Activated T-helper 2 cell treated with anti-CD3 and anti-CD28 coated beads, Interferon-gamma antibody, Interleukin-2, Interleukin-4, amounts not matched to agents 10 μg/mL and 5 μg/mL and 100 μg/mL, durations not matched to agents 14 hours and 24 hours and 36 hours (primary cell): ENCODE data around the gene SOX30. TPM values are rescaled to one million over a fixed set of nuclear protein-coding genes. Genes with fewer than 3 reads are reported as not detected.
"Not testable (repeated sequence)": the region's sequence is repeated elsewhere in the genome, so short reads cannot be mapped to it uniquely, and the experiment has no call there.

Source experiments
- DNase-seq: peaks from one replicate; pipeline ENCODE4 v3.0.0; 2021; ENCODE audit warnings: low spot score
- H3K27ac Mint-ChIP-seq: one replicate; pipeline ENCODE4 v1.8.0; 2021; ENCODE audit warnings: mixed read lengths
- H3K27me3 Mint-ChIP-seq: one replicate; pipeline ENCODE4 v1.8.0; 2021; ENCODE audit warnings: low read depth, mixed read lengths
- H3K36me3 Mint-ChIP-seq: one replicate; pipeline ENCODE4 v1.8.0; 2021; ENCODE audit warnings: low read depth, mixed read lengths
- H3K4me1 Mint-ChIP-seq: one replicate; pipeline ENCODE4 v1.8.0; 2021; ENCODE audit warnings: low read depth, mixed read lengths
- H3K4me3 Mint-ChIP-seq: one replicate; pipeline ENCODE4 v1.8.0; 2021; ENCODE audit warnings: low read depth, mild to moderate bottlenecking, moderate library complexity, mixed read lengths
- H3K9me3 Mint-ChIP-seq: one replicate; pipeline ENCODE4 v1.8.0; 2021; ENCODE audit warnings: mixed read lengths
- intact Hi-C: fragments of 100-400 bp; cut with micrococcal nuclease; formaldehyde crosslinking; loops from one replicate; pipeline ENCODE4 v1.15.1; 2023
- total RNA-seq: library from RNA; stranded (reverse); gene quantifications from 2 replicates; pipeline ENCODE4 v1.2.3, GENCODE V29; 2022

Gene SOX30
- total RNA-seq: 0.11 TPM in 2 replicates

- Mint-ChIP-seq H3K9me3 (peaks cover 38% of the 10 kb centered on the region), H3K27me3 (no peaks in the 10 kb centered on the region), H3K36me3 (peaks cover 20% of the 10 kb centered on the region), H3K4me3 (peak within 1 kb of the TSS; percentile 65), H3K27ac (peak within 1 kb of the TSS; percentile 68), H3K4me1 (peaks cover 19% of the 10 kb centered on the region)
- intact Hi-C loops: loop anchor here (5.0 kb wide), 1 partner anchor 40 kb away; no protein-coding TSS in a partner anchor
- DNase-seq: no peak
Measured at GRCh38 chr5:157652377-157652692, at the start of gene SOX30. Gene SOX30, minus strand, starts transcription at chr5:157652438. Its CDS starts 360 bp downstream, at chr5:157652078.

GRCh38 chr5:157698674-157699073 is 46.4 kb upstream of the SOX30 start:
- intact Hi-C loops, H3K27ac Mint-ChIP-seq, H3K36me3 Mint-ChIP-seq, H3K4me3 Mint-ChIP-seq, H3K27me3 Mint-ChIP-seq, DNase-seq, H3K4me1 Mint-ChIP-seq: not testable (repeated sequence)
- H3K9me3 Mint-ChIP-seq: peaks cover 29% of the 10 kb centered on the region

- peaks cover 19% of the 10 kb centered on the region for H3K9me3 Mint-ChIP-seq
- H3K4me1 Mint-ChIP-seq, H3K27ac Mint-ChIP-seq, H3K4me3 Mint-ChIP-seq, DNase-seq, intact Hi-C loops, H3K27me3 Mint-ChIP-seq, H3K36me3 Mint-ChIP-seq: not testable (repeated sequence)
Measured at GRCh38 chr5:157696154-157696553, 43.9 kb upstream of the SOX30 start.

- H3K27me3 Mint-ChIP-seq, H3K4me1 Mint-ChIP-seq, H3K36me3 Mint-ChIP-seq, H3K27ac Mint-ChIP-seq, DNase-seq, intact Hi-C loops, H3K4me3 Mint-ChIP-seq: not testable (repeated sequence)
- peaks cover 14% of the 10 kb centered on the region for H3K9me3 Mint-ChIP-seq
Measured at GRCh38 chr5:157693816-157694215, 41.6 kb upstream of the SOX30 start.

- no peaks in the 10 kb centered on the region for H3K36me3 Mint-ChIP-seq
- intact Hi-C loops: no loop called here
- no peak for DNase-seq
- no peaks in the 10 kb centered on the region for H3K27me3 Mint-ChIP-seq
- H3K9me3 Mint-ChIP-seq: no peaks in the 10 kb centered on the region
- no peak overlapping the region for H3K4me3 Mint-ChIP-seq
- H3K4me1 Mint-ChIP-seq: no peaks in the 10 kb centered on the region
- H3K27ac Mint-ChIP-seq: no peak overlapping the region
Measured at GRCh38 chr5:157690690-157691433, 38.6 kb upstream of the SOX30 start.

GRCh38 chr5:157689942-157690689 is 37.9 kb upstream of the SOX30 start:
- H3K27me3 Mint-ChIP-seq: no peaks in the 10 kb centered on the region
- no peak overlapping the region for H3K27ac Mint-ChIP-seq
- DNase-seq: no peak
- no peaks in the 10 kb centered on the region for H3K4me1 Mint-ChIP-seq
- no peaks in the 10 kb centered on the region for H3K9me3 Mint-ChIP-seq
- no peaks in the 10 kb centered on the region for H3K36me3 Mint-ChIP-seq
- no peak overlapping the region for H3K4me3 Mint-ChIP-seq
- intact Hi-C loops: no loop called here

GRCh38 chr5:157687198-157687554 is 34.9 kb upstream of the SOX30 start:
- H3K36me3 Mint-ChIP-seq: no peaks in the 10 kb centered on the region
- peaks cover 4% of the 10 kb centered on the region for H3K27me3 Mint-ChIP-seq
- intact Hi-C loops: no loop called here
- H3K27ac Mint-ChIP-seq: no peak overlapping the region
- no peak overlapping the region for H3K4me3 Mint-ChIP-seq
- DNase-seq: no peak
- H3K4me1 Mint-ChIP-seq: no peaks in the 10 kb centered on the region
- H3K9me3 Mint-ChIP-seq: no peaks in the 10 kb centered on the region

- H3K27ac Mint-ChIP-seq, H3K4me1 Mint-ChIP-seq, H3K9me3 Mint-ChIP-seq, H3K27me3 Mint-ChIP-seq, H3K4me3 Mint-ChIP-seq, H3K36me3 Mint-ChIP-seq, intact Hi-C loops, DNase-seq: not testable (repeated sequence)
Measured at GRCh38 chr5:157686276-157687197, 34.3 kb upstream of the SOX30 start.

GRCh38 chr5:157682257-157682656 is 30.0 kb upstream of the SOX30 start:
- intact Hi-C loops: no loop called here
- H3K4me1 Mint-ChIP-seq: no peaks in the 10 kb centered on the region
- no peaks in the 10 kb centered on the region for H3K36me3 Mint-ChIP-seq
- H3K4me3 Mint-ChIP-seq: no peak overlapping the region
- no peak overlapping the region for H3K27ac Mint-ChIP-seq
- no peaks in the 10 kb centered on the region for H3K9me3 Mint-ChIP-seq
- H3K27me3 Mint-ChIP-seq: peaks cover 4% of the 10 kb centered on the region
- no peak for DNase-seq

GRCh38 chr5:157681048-157681447 is 28.8 kb upstream of the SOX30 start:
- Mint-ChIP-seq H3K27me3 (peaks cover 4% of the 10 kb centered on the region), H3K27ac (no peak overlapping the region), H3K4me3 (no peak overlapping the region), H3K9me3 (no peaks in the 10 kb centered on the region), H3K4me1 (no peaks in the 10 kb centered on the region), H3K36me3 (no peaks in the 10 kb centered on the region)
- no peak for DNase-seq
- intact Hi-C loops: no loop called here

- H3K9me3 Mint-ChIP-seq: no peaks in the 10 kb centered on the region
- intact Hi-C loops: no loop called here
- H3K4me3 Mint-ChIP-seq: no peak overlapping the region
- H3K36me3 Mint-ChIP-seq: no peaks in the 10 kb centered on the region
- DNase-seq: no peak
- H3K4me1 Mint-ChIP-seq: no peaks in the 10 kb centered on the region
- H3K27me3 Mint-ChIP-seq: peaks cover 4% of the 10 kb centered on the region
- H3K27ac Mint-ChIP-seq: no peak overlapping the region
Measured at GRCh38 chr5:157680239-157680638, 28.0 kb upstream of the SOX30 start.

- Mint-ChIP-seq H3K36me3 (no peaks in the 10 kb centered on the region), H3K4me3 (no peak overlapping the region), H3K4me1 (no peaks in the 10 kb centered on the region), H3K27me3 (peaks cover 4% of the 10 kb centered on the region), H3K27ac (no peak overlapping the region), H3K9me3 (no peaks in the 10 kb centered on the region)
- DNase-seq: no peak
- intact Hi-C loops: no loop called here
Measured at GRCh38 chr5:157679801-157680200, 27.6 kb upstream of the SOX30 start.

- Mint-ChIP-seq H3K4me3 (no peak overlapping the region), H3K36me3 (no peaks in the 10 kb centered on the region), H3K27ac (no peak overlapping the region), H3K4me1 (no peaks in the 10 kb centered on the region), H3K27me3 (peaks cover 4% of the 10 kb centered on the region), H3K9me3 (no peaks in the 10 kb centered on the region)
- intact Hi-C loops: no loop called here
- DNase-seq: no peak
Measured at GRCh38 chr5:157677931-157678330, 25.7 kb upstream of the SOX30 start.
